HL-60/S4 (cell line): ENCODE data around the gene GNL1.
"Not testable (repeated sequence)": the region's sequence is repeated elsewhere in the genome, so short reads cannot be mapped to it uniquely, and the experiment has no call there.

Source experiments
- in situ Hi-C: fragments of 300-500 bp; cut with MboI; formaldehyde crosslinking; loops from 2 replicates; pipeline ENCODE4 v1.14.3; 2022; ENCODE audit warnings: low sequenced_read_pairs

The GNL1 gene

GRCh38 chr6:30556066-30556905 lies at the start of gene GNL1:
Gene GNL1, minus strand, starts transcription at chr6:30556489. Its CDS starts 286 bp downstream, at chr6:30556203.
- in situ Hi-C loops: no loop called here

- in situ Hi-C loops: no loop called here
Observed at GRCh38 chr6:30603961-30604360, 47.7 kb upstream of the GNL1 start.

GRCh38 chr6:30601815-30602641 lies 45.7 kb upstream of the GNL1 start:
- in situ Hi-C loops: no loop called here

GRCh38 chr6:30601436-30601814 lies 45.1 kb upstream of the GNL1 start:
- in situ Hi-C loops: no loop called here

- in situ Hi-C loops: no loop called here
Observed at GRCh38 chr6:30600451-30600961, 44.2 kb upstream of the GNL1 start.

GRCh38 chr6:30599625-30600324 lies 43.5 kb upstream of the GNL1 start:
- in situ Hi-C loops: no loop called here

- in situ Hi-C loops: no loop called here
Observed at GRCh38 chr6:30598912-30599624, 42.8 kb upstream of the GNL1 start.

- in situ Hi-C loops: not testable (repeated sequence)
Observed at GRCh38 chr6:30597315-30598144, 41.2 kb upstream of the GNL1 start.

- in situ Hi-C loops: no loop called here
Observed at GRCh38 chr6:30592287-30592686, 36.0 kb upstream of the GNL1 start.

- in situ Hi-C loops: no loop called here
Observed at GRCh38 chr6:30591008-30591407, 34.7 kb upstream of the GNL1 start.

- in situ Hi-C loops: no loop called here
Observed at GRCh38 chr6:30590509-30590908, 34.2 kb upstream of the GNL1 start.

GRCh38 chr6:30589754-30590358 lies 33.6 kb upstream of the GNL1 start:
- in situ Hi-C loops: no loop called here

- in situ Hi-C loops: no loop called here
Observed at GRCh38 chr6:30583921-30584320, 27.6 kb upstream of the GNL1 start.

- in situ Hi-C loops: no loop called here
Observed at GRCh38 chr6:30578051-30578450, 21.8 kb upstream of the GNL1 start.

GRCh38 chr6:30573113-30573512 lies 16.8 kb upstream of the GNL1 start:
- in situ Hi-C loops: no loop called here

- in situ Hi-C loops: no loop called here
Observed at GRCh38 chr6:30572148-30572547, 15.9 kb upstream of the GNL1 start.

GRCh38 chr6:30571762-30572082 lies 15.4 kb upstream of the GNL1 start:
- in situ Hi-C loops: no loop called here

- in situ Hi-C loops: no loop called here
Observed at GRCh38 chr6:30571075-30571761, 14.9 kb upstream of the GNL1 start, which contains the start of gene ABCF1. Gene ABCF1, plus strand, starts transcription at chr6:30571442. Its CDS starts 46 bp downstream, at chr6:30571488.

- in situ Hi-C loops: no loop called here
Observed at GRCh38 chr6:30570740-30571074, 14.4 kb upstream of the GNL1 start.
